GM12878 (cell line): ENCODE measurements around the gene MYT1. TPM values are rescaled to one million over a fixed set of nuclear protein-coding genes. Genes with fewer than 3 reads are reported as not detected.

ENCODE experiments used
- polyA plus RNA-seq, 11 experiments: library from polyadenylated mRNA; depleted of rRNA in 4 of 11; unstranded in 6 of 11; stranded (reverse) in 5 of 11; fragments of >200 nt; fragmentation: Nextera tagmentation in 4 of 11; fragmentation: Illumina TruSeq in 1 of 11; extraction: Ambion mirVana in 4 of 11; extraction: Trizol in 1 of 11; gene quantifications; 1 replicate in 1 of 11; 2 replicates in 10 of 11; pipeline versions ENCODE4 v1.2.1 to v1.2.3, GENCODE V29; 2011 to 2016; ENCODE audit warnings: inconsistent platforms in 2 of 11, missing spikeins in 2 of 11, low read depth in 1 of 11
- total RNA-seq, 4 experiments: library from RNA; depleted of rRNA in 3 of 4; stranded (reverse); fragments of >200 nt in 3 of 4; fragmentation: Illumina TruSeq in 1 of 4; extraction: Trizol in 1 of 4; gene quantifications; 2 replicates each; pipeline versions ENCODE4 v1.2.1 to v1.2.3, GENCODE V29; 2013 to 2021
- TF ChIP-seq, protein P1 (sequence below): IDR thresholded peaks from 2 replicates; pipeline ENCODE4 v1.6.1; 2012; ENCODE audit warnings: improper control_type of control experiment, low read depth, low read length; ENCODE audit not compliant: insufficient replicate concordance
- TF ChIP-seq, protein P2 (sequence below): fragments of 450-650 bp; IDR thresholded peaks from 2 replicates; pipeline ENCODE4 v1.6.1; 2018; ENCODE audit warnings: mild to moderate bottlenecking, low read depth, moderate library complexity; ENCODE audit not compliant: partially characterized antibody

MYT1 gene
- total and polyA plus RNA-seq, 10 of the 15 experiments (the other 5 are each of a cell fraction or from before 2014, with no cell fraction given) = 0.01 to 0.10 TPM; not detected in 8

DNA sequence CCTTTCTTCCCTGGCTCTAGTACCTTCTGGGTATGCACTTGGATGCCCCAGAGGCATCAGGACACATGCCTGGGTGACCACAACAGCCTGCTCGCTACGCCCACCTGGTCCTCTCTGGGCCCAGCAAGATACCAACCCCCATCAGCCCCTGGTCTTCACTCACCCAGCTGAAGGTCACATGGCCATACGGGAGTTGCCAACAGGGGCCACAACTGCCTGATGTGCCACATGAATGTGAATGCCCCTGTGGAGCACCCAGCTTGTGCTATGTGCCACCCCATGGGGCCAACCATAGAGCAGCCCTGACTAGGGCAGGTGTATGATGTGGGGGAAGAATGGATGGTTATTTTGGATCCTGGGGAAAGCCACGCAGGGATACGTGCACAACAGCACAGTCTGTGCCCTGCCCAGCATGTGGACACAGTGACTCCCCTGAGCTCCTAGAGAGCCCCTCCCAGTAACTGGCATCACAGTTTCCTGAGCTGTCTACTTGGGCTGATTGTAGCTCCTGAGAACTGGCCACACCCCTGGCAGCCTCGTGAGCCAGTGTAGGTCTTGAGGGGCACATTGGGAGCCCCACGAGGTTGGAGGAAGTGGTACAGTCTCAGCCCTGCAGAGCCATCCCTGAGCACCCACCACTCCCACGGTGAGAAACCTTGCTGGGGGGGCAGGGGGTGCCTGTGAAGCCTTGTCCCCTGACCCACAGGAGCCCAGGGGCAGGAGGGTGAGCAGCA is 80.8 kb downstream of the MYT1 start (continued):
- TF ChIP-seq, protein P1, sequence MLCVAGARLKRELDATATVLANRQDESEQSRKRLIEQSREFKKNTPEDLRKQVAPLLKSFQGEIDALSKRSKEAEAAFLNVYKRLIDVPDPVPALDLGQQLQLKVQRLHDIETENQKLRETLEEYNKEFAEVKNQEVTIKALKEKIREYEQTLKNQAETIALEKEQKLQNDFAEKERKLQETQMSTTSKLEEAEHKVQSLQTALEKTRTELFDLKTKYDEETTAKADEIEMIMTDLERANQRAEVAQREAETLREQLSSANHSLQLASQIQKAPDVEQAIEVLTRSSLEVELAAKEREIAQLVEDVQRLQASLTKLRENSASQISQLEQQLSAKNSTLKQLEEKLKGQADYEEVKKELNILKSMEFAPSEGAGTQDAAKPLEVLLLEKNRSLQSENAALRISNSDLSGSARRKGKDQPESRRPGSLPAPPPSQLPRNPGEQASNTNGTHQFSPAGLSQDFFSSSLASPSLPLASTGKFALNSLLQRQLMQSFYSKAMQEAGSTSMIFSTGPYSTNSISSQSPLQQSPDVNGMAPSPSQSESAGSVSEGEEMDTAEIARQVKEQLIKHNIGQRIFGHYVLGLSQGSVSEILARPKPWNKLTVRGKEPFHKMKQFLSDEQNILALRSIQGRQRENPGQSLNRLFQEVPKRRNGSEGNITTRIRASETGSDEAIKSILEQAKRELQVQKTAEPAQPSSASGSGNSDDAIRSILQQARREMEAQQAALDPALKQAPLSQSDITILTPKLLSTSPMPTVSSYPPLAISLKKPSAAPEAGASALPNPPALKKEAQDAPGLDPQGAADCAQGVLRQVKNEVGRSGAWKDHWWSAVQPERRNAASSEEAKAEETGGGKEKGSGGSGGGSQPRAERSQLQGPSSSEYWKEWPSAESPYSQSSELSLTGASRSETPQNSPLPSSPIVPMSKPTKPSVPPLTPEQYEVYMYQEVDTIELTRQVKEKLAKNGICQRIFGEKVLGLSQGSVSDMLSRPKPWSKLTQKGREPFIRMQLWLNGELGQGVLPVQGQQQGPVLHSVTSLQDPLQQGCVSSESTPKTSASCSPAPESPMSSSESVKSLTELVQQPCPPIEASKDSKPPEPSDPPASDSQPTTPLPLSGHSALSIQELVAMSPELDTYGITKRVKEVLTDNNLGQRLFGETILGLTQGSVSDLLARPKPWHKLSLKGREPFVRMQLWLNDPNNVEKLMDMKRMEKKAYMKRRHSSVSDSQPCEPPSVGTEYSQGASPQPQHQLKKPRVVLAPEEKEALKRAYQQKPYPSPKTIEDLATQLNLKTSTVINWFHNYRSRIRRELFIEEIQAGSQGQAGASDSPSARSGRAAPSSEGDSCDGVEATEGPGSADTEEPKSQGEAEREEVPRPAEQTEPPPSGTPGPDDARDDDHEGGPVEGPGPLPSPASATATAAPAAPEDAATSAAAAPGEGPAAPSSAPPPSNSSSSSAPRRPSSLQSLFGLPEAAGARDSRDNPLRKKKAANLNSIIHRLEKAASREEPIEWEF = no peak
- TF ChIP-seq, protein P2, sequence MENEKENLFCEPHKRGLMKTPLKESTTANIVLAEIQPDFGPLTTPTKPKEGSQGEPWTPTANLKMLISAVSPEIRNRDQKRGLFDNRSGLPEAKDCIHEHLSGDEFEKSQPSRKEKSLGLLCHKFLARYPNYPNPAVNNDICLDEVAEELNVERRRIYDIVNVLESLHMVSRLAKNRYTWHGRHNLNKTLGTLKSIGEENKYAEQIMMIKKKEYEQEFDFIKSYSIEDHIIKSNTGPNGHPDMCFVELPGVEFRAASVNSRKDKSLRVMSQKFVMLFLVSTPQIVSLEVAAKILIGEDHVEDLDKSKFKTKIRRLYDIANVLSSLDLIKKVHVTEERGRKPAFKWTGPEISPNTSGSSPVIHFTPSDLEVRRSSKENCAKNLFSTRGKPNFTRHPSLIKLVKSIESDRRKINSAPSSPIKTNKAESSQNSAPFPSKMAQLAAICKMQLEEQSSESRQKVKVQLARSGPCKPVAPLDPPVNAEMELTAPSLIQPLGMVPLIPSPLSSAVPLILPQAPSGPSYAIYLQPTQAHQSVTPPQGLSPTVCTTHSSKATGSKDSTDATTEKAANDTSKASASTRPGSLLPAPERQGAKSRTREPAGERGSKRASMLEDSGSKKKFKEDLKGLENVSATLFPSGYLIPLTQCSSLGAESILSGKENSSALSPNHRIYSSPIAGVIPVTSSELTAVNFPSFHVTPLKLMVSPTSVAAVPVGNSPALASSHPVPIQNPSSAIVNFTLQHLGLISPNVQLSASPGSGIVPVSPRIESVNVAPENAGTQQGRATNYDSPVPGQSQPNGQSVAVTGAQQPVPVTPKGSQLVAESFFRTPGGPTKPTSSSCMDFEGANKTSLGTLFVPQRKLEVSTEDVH = no peak
